ENCODE results near the gene VPREB1.

GRCh38 chr22:22201185-22201929 is 43.2 kb upstream of the VPREB1 start:
- TF ChIP-seq POLR2A (IDR thresholded peaks at IDR 0.05), result no peak
- peak in 2 of 4 donors; percentile 28 to 83 for TF ChIP-seq CTCF (IDR thresholded peaks at IDR 0.05)

All from right lobe of liver (tissue), 4 donors.